ES-I3 (cell line): ENCODE results near the gene TNFRSF1A.

Source experiments
- H3K36me3 ChIP-seq: 2 replicates; pipeline ENCODE4 v1.6.1; 2013; ENCODE audit warnings: mild to moderate bottlenecking, low read length, control low read depth, moderate library complexity; ENCODE audit not compliant: insufficient read depth
- H3K4me1 ChIP-seq: 2 replicates; pipeline ENCODE4 v1.6.1; 2013; ENCODE audit warnings: mild to moderate bottlenecking, control low read depth, low read length; ENCODE audit not compliant: insufficient read depth
- H3K9ac ChIP-seq: 2 replicates; pipeline ENCODE4 v1.6.1; 2013; ENCODE audit warnings: low read depth, mild to moderate bottlenecking, low read length, moderate library complexity
- H3K9me3 ChIP-seq: 2 replicates; pipeline ENCODE4 v1.6.1; 2013; ENCODE audit warnings: mild to moderate bottlenecking, low read length, moderate library complexity; ENCODE audit not compliant: control insufficient read depth, insufficient read depth

TNFRSF1A gene

GRCh38 chr12:6367969-6368892 lies 26.4 kb upstream of the TNFRSF1A start:
- H3K36me3 ChIP-seq: no peaks in the 10 kb centered on the region
- no peak overlapping the region for H3K9ac ChIP-seq
- no peaks in the 10 kb centered on the region for H3K9me3 ChIP-seq
- H3K4me1 ChIP-seq: peaks cover 24% of the 10 kb centered on the region

GRCh38 chr12:6367065-6367968 lies 25.4 kb upstream of the TNFRSF1A start:
- Histone ChIP-seq H3K9ac (no peak overlapping the region), H3K4me1 (peaks cover 21% of the 10 kb centered on the region)

GRCh38 chr12:6364044-6364374 lies 22.1 kb upstream of the TNFRSF1A start:
- Histone ChIP-seq H3K9me3 (no peaks in the 10 kb centered on the region), H3K4me1 (peaks cover 8% of the 10 kb centered on the region), H3K36me3 (no peaks in the 10 kb centered on the region), H3K9ac (peak overlapping the region; percentile 89; the same call in 1 of the 2 replicates)

More at GRCh38 chr12:6367065-6367968, 25.4 kb upstream of the TNFRSF1A start:
- H3K9me3 ChIP-seq: no peaks in the 10 kb centered on the region
- no peaks in the 10 kb centered on the region for H3K36me3 ChIP-seq

- peak overlapping the region; percentile 89 for H3K9ac ChIP-seq
- H3K9me3 ChIP-seq: no peaks in the 10 kb centered on the region
- H3K36me3 ChIP-seq: no peaks in the 10 kb centered on the region
- peaks cover 3% of the 10 kb centered on the region for H3K4me1 ChIP-seq
Observed at GRCh38 chr12:6363330-6364043, 21.6 kb upstream of the TNFRSF1A start.

- H3K9me3 ChIP-seq: no peaks in the 10 kb centered on the region
- H3K36me3 ChIP-seq: no peaks in the 10 kb centered on the region
- peak overlapping the region; percentile 30; the same call in 1 of the 2 replicates for H3K9ac ChIP-seq
- H3K4me1 ChIP-seq: no peaks in the 10 kb centered on the region; the same call in 1 of the 2 replicates
Observed at GRCh38 chr12:6363010-6363329, 21.1 kb upstream of the TNFRSF1A start.

- H3K9me3 ChIP-seq: no peaks in the 10 kb centered on the region
- no peak overlapping the region for H3K9ac ChIP-seq
- no peaks in the 10 kb centered on the region for H3K36me3 ChIP-seq
- H3K4me1 ChIP-seq: no peaks in the 10 kb centered on the region; the same call in 1 of the 2 replicates
Observed at GRCh38 chr12:6362403-6362802, 20.5 kb upstream of the TNFRSF1A start.

GRCh38 chr12:6361834-6362233 lies 20.0 kb upstream of the TNFRSF1A start:
- no peak overlapping the region for H3K9ac ChIP-seq

GRCh38 chr12:6360578-6361490 lies 19.0 kb upstream of the TNFRSF1A start:
- Histone ChIP-seq H3K4me1 (no peaks in the 10 kb centered on the region; the same call in 1 of the 2 replicates), H3K36me3 (no peaks in the 10 kb centered on the region; the same call in 1 of the 2 replicates), H3K9ac (no peak overlapping the region), H3K9me3 (no peaks in the 10 kb centered on the region)

More at GRCh38 chr12:6361834-6362233, 20.0 kb upstream of the TNFRSF1A start:
- Histone ChIP-seq H3K4me1 (no peaks in the 10 kb centered on the region; the same call in 1 of the 2 replicates), H3K9me3 (no peaks in the 10 kb centered on the region), H3K36me3 (no peaks in the 10 kb centered on the region)

- Histone ChIP-seq H3K9me3 (no peaks in the 10 kb centered on the region), H3K4me1 (no peaks in the 10 kb centered on the region; the same call in 1 of the 2 replicates), H3K9ac (no peak overlapping the region), H3K36me3 (no peaks in the 10 kb centered on the region; the same call in 1 of the 2 replicates)
Observed at GRCh38 chr12:6360080-6360571, 18.2 kb upstream of the TNFRSF1A start.

- Histone ChIP-seq H3K9me3 (no peaks in the 10 kb centered on the region), H3K9ac (no peak overlapping the region), H3K4me1 (no peaks in the 10 kb centered on the region; the same call in 1 of the 2 replicates), H3K36me3 (no peaks in the 10 kb centered on the region; the same call in 1 of the 2 replicates)
Observed at GRCh38 chr12:6358881-6359280, 17.0 kb upstream of the TNFRSF1A start.

- Histone ChIP-seq H3K9ac (no peak overlapping the region), H3K4me1 (no peaks in the 10 kb centered on the region), H3K9me3 (no peaks in the 10 kb centered on the region), H3K36me3 (peaks cover 4% of the 10 kb centered on the region; the same call in 1 of the 2 replicates)
Observed at GRCh38 chr12:6356374-6356820, 14.5 kb upstream of the TNFRSF1A start.

- H3K9ac ChIP-seq: no peak overlapping the region
- H3K9me3 ChIP-seq: no peaks in the 10 kb centered on the region
- H3K4me1 ChIP-seq: no peaks in the 10 kb centered on the region
- peaks cover 4% of the 10 kb centered on the region; the same call in 1 of the 2 replicates for H3K36me3 ChIP-seq
Observed at GRCh38 chr12:6355491-6356373, 13.9 kb upstream of the TNFRSF1A start.
